GM23248 (cell line): ENCODE measurements around the gene SCNM1. TPM values are rescaled to one million over a fixed set of nuclear protein-coding genes. Genes with fewer than 3 reads are reported as not detected.
"Not testable (repeated sequence)": the region's sequence is repeated elsewhere in the genome, so short reads cannot be mapped to it uniquely, and the experiment has no call there.

Experiments
- DNase-seq: peaks from one replicate; pipeline ENCODE4 v3.0.0-alpha.2; 2015
- H2AFZ ChIP-seq: fragments of 200-600 bp; sonication (generic); 2 replicates; pipeline ENCODE4 v1.6.1; 2016; ENCODE audit warnings: antibody characterized with exemption
- H3F3A ChIP-seq: fragments of 200-600 bp; sonication (generic); 2 replicates; pipeline ENCODE4 v1.6.1; 2016; ENCODE audit warnings: mild to moderate bottlenecking, antibody characterized with exemption, mixed run types; ENCODE audit not compliant: insufficient read depth
- H3K27ac ChIP-seq: fragments of 200-600 bp; sonication (generic); 2 replicates; pipeline ENCODE4 v1.5.1; 2016; ENCODE audit warnings: mild to moderate bottlenecking
- H3K27me3 ChIP-seq: fragments of 200-600 bp; sonication (generic); replicated peaks from 2 replicates; pipeline ENCODE4 v1.6.1; 2016; ENCODE audit warnings: mild to moderate bottlenecking; ENCODE audit not compliant: insufficient read depth
- H3K36me3 ChIP-seq: fragments of 200-600 bp; sonication (generic); 2 replicates; pipeline ENCODE4 v1.6.1; 2016; ENCODE audit warnings: low read depth, mild to moderate bottlenecking
- H3K4me1 ChIP-seq: fragments of 200-600 bp; sonication (generic); 2 replicates; pipeline ENCODE4 v1.6.1; 2016; ENCODE audit warnings: mild to moderate bottlenecking; ENCODE audit not compliant: insufficient read depth
- H3K4me2 ChIP-seq: fragments of 200-600 bp; sonication (generic); one replicate; pipeline ENCODE4 v1.6.1; 2016; ENCODE audit warnings: mild to moderate bottlenecking; ENCODE audit not compliant: unreplicated experiment
- H3K4me3 ChIP-seq: fragments of 200-600 bp; sonication (generic); 2 replicates; pipeline ENCODE4 v1.5.1; 2016; ENCODE audit warnings: mild to moderate bottlenecking
- H3K79me2 ChIP-seq: fragments of 200-600 bp; sonication (generic); 2 replicates; pipeline ENCODE4 v1.6.1; 2016; ENCODE audit warnings: mild to moderate bottlenecking; ENCODE audit not compliant: insufficient read depth
- H3K9ac ChIP-seq: fragments of 200-600 bp; sonication (generic); 2 replicates; pipeline ENCODE4 v1.6.1; 2016; ENCODE audit warnings: mild to moderate bottlenecking
- H3K9me2 ChIP-seq: fragments of 200-600 bp; sonication (generic); 2 replicates; pipeline ENCODE4 v1.6.1; 2016; ENCODE audit warnings: mixed run types, mild to moderate bottlenecking, moderate library complexity; ENCODE audit not compliant: insufficient read depth
- H3K9me3 ChIP-seq: fragments of 200-600 bp; sonication (generic); one replicate; pipeline ENCODE4 v1.6.1; 2017; ENCODE audit warnings: low read depth
- H4K20me1 ChIP-seq: fragments of 200-600 bp; sonication (generic); 2 replicates; pipeline ENCODE4 v1.6.0; 2016; ENCODE audit not compliant: insufficient read depth
- EZH2 ChIP-seq: fragments of 200-600 bp; sonication (generic); IDR thresholded peaks from 2 replicates; pipeline ENCODE4 v1.6.1; 2018; ENCODE audit warnings: antibody characterized with exemption, mild to moderate bottlenecking; ENCODE audit not compliant: insufficient read depth, poor library complexity, severe bottlenecking
- EZH2phosphoT487 ChIP-seq: fragments of 200-600 bp; sonication (generic); IDR thresholded peaks from 2 replicates; pipeline ENCODE4 v1.6.1; 2018; ENCODE audit warnings: antibody characterized with exemption, moderate library complexity, mild to moderate bottlenecking, low read depth; ENCODE audit not compliant: insufficient read depth
- WGBS, 2 experiments: methylation state at CpG; one replicate each; pipeline ENCODE4 v1.1.6; 2015 to 2017; ENCODE audit warnings: low lambda C conversion rate in 2 of 2, low coverage in 1 of 2; ENCODE audit errors: missing lambda C conversion rate in 2 of 2; 5-methylcytosine and 5-hydroxymethylcytosine counted together
- in situ Hi-C: fragments of 300-500 bp; cut with MboI; formaldehyde crosslinking; loops from 2 replicates; pipeline ENCODE4 v1.15.0; 2020
- polyA plus RNA-seq: library from polyadenylated mRNA; unstranded; fragments of >200 nt; fragmentation: Nextera tagmentation; extraction: Ambion mirVana; gene quantifications from 2 replicates; pipeline ENCODE4 v1.2.1, GENCODE V29; 2016
- total RNA-seq: library from RNA; depleted of rRNA; stranded (reverse); fragments of >200 nt; shearing (Covaris generic); gene quantifications from 2 replicates; pipeline ENCODE4 v1.2.3, GENCODE V29; 2014

SCNM1 gene
- total and polyA plus RNA-seq, 2 experiments from 2014 or later: 35.2 to 77.4 TPM

- WGBS, 2 experiments: 26 to 34% methylated on average over 14 of the region's 14 CpGs
- peak; percentile 91 for DNase-seq
- Histone ChIP-seq H3K9ac (peak overlapping the region; percentile 78), H3K4me3 (peak overlapping the region; percentile 56), H2AFZ (peak overlapping the region; percentile 68), H3K27me3 (no peaks in the 10 kb centered on the region), H3K9me2 (no peaks in the 10 kb centered on the region), H3K4me1 (peaks cover 22% of the 10 kb centered on the region), H3F3A (peaks cover 30% of the 10 kb centered on the region), H3K4me2 (peak overlapping the region; percentile 74), H4K20me1 (no peaks in the 10 kb centered on the region; the same call in 1 of the 2 replicates), H3K9me3 (no peaks in the 10 kb centered on the region), H3K27ac (peak overlapping the region; percentile 96), H3K79me2 (peaks cover 30% of the 10 kb centered on the region), H3K36me3 (no peaks in the 10 kb centered on the region)
- TF ChIP-seq EZH2phosphoT487 (no peak), EZH2 (no peak)
- in situ Hi-C loops: no loop called here
Measured at GRCh38 chr1:151196292-151196800, 30.4 kb downstream of the SCNM1 start.

- peak overlapping the region; percentile 98 for H3K9ac ChIP-seq
Measured at GRCh38 chr1:151197863-151198253, 31.9 kb downstream of the SCNM1 start.

GRCh38 chr1:151198254-151199127 is 32.5 kb downstream of the SCNM1 start, which contains the start of gene PIP5K1A:
PIP5K1A (plus strand) TSS chr1:151198552; CDS start chr1:151198997, 445 bp downstream.
- DNase-seq: peak; percentile 99
- TF ChIP-seq EZH2 (no peak), EZH2phosphoT487 (no peak)
- peaks cover 52% of the 10 kb centered on the region for H3K79me2 ChIP-seq
- peak within 1 kb of the TSS; percentile 71 for H2AFZ ChIP-seq
- no peaks in the 10 kb centered on the region for H3K9me2 ChIP-seq
- peak within 1 kb of the TSS; percentile 98 for H3K9ac ChIP-seq
- H3K36me3 ChIP-seq: peaks cover 9% of the 10 kb centered on the region; the same call in 1 of the 2 replicates
- peaks cover 46% of the 10 kb centered on the region for H3F3A ChIP-seq
- no peaks in the 10 kb centered on the region for H3K9me3 ChIP-seq
- H3K27me3 ChIP-seq: no peaks in the 10 kb centered on the region
- 1 to 2% methylated on average over 60 of the region's 60 CpGs for WGBS, 2 experiments
- no peaks in the 10 kb centered on the region; the same call in 1 of the 2 replicates for H4K20me1 ChIP-seq
- peaks cover 34% of the 10 kb centered on the region for H3K4me1 ChIP-seq
- H3K4me2 ChIP-seq: peak within 1 kb of the TSS; percentile 86
- peak within 1 kb of the TSS; percentile 93 for H3K27ac ChIP-seq
- H3K4me3 ChIP-seq: peak within 1 kb of the TSS; percentile 100
- in situ Hi-C loops: no loop called here

More at GRCh38 chr1:151197863-151198253, 31.9 kb downstream of the SCNM1 start:
- H3K27me3 ChIP-seq: no peaks in the 10 kb centered on the region
- no peaks in the 10 kb centered on the region for H3K9me2 ChIP-seq
- H3K79me2 ChIP-seq: peaks cover 45% of the 10 kb centered on the region
- H3K27ac ChIP-seq: peak overlapping the region; percentile 93
- no peak for DNase-seq
- H3K36me3 ChIP-seq: peaks cover 4% of the 10 kb centered on the region; the same call in 1 of the 2 replicates
- peak overlapping the region; percentile 100 for H3K4me3 ChIP-seq
- TF ChIP-seq EZH2phosphoT487: no peak
- no peak for TF ChIP-seq EZH2
- H2AFZ ChIP-seq: peak overlapping the region; percentile 71
- 3% methylated on average over 10 of the region's 10 CpGs for WGBS, 2 experiments
- no peaks in the 10 kb centered on the region; the same call in 1 of the 2 replicates for H4K20me1 ChIP-seq
- H3K9me3 ChIP-seq: no peaks in the 10 kb centered on the region
- H3K4me2 ChIP-seq: peak overlapping the region; percentile 86
- peaks cover 43% of the 10 kb centered on the region for H3F3A ChIP-seq
- H3K4me1 ChIP-seq: peaks cover 34% of the 10 kb centered on the region
- in situ Hi-C loops: no loop called here

DNA sequence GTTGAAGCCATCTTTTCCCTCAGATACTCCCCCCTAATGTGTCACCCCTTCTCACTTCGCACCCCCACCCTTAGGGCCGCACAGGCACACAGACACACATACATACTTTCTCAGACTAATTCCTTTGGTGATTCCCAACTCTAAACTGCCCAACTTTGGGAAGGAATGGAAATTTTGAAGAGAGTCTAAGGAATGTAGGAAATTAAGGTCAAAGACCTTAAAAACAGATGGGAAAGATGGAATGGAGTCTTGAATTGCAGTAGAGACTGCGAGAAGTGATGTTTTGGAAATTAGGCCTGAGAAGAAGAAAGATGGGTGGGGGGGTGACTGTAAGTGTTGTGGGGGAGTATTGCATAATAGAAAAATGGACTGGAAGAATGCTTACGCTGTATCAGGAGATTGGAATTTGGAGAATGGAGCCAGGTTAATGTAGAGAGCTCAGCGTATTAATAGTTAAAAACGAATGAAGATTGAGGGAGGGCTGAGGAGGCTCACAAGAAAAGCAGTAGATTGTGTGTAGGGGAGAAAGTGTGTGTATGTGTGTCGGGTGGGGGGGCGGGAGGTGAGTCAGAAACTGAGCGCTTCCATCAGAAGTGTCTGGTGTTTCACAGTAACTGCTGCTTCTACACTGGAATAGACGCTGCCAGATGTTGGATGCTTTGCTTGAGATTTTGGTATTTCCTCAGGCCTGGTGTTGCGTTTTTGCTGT is 34.1 kb downstream of the SCNM1 start:
- no peak overlapping the region for H2AFZ ChIP-seq
- peaks cover 51% of the 10 kb centered on the region for H3F3A ChIP-seq
- H3K79me2 ChIP-seq: peaks cover 67% of the 10 kb centered on the region
- peaks cover 6% of the 10 kb centered on the region; the same call in 1 of the 2 replicates for H4K20me1 ChIP-seq
- H3K36me3 ChIP-seq: peaks cover 13% of the 10 kb centered on the region; the same call in 1 of the 2 replicates
- H3K9ac ChIP-seq: peak overlapping the region; percentile 98
- peak overlapping the region; percentile 93 for H3K27ac ChIP-seq
- H3K4me1 ChIP-seq: peaks cover 27% of the 10 kb centered on the region
- H3K9me3 ChIP-seq: no peaks in the 10 kb centered on the region
- peak overlapping the region; percentile 100 for H3K4me3 ChIP-seq
- DNase-seq: peak; percentile 93
- WGBS, 2 experiments: 2 to 5% methylated on average over 9 to 11 of the region's 11 CpGs
- no peak for TF ChIP-seq EZH2
- no peak for TF ChIP-seq EZH2phosphoT487
- H3K27me3 ChIP-seq: no peaks in the 10 kb centered on the region
- peak overlapping the region; percentile 100 for H3K4me2 ChIP-seq
- in situ Hi-C loops: no loop called here
- H3K9me2 ChIP-seq: no peaks in the 10 kb centered on the region

- 87 to 90% methylated on average over 12 of the region's 12 CpGs for WGBS, 2 experiments
- Histone ChIP-seq H4K20me1 (peaks cover 23% of the 10 kb centered on the region; the same call in 1 of the 2 replicates), H3K79me2 (peaks cover 100% of the 10 kb centered on the region), H3F3A (peaks cover 51% of the 10 kb centered on the region), H3K4me1 (peaks cover 26% of the 10 kb centered on the region), H3K36me3 (peaks cover 52% of the 10 kb centered on the region)
- H3K4me3 ChIP-seq, H3K27ac ChIP-seq, H3K27me3 ChIP-seq, H3K4me2 ChIP-seq, H2AFZ ChIP-seq, H3K9me2 ChIP-seq, in situ Hi-C loops, DNase-seq, H3K9me3 ChIP-seq, H3K9ac ChIP-seq: not testable (repeated sequence)
Measured at GRCh38 chr1:151205381-151205965, 39.5 kb downstream of the SCNM1 start.
